Esophagus squamous epithelium (tissue), 4 donors: ENCODE measurements around the gene MYH10.

Experiments used
- POLR2A ChIP-seq, 4 donors: fragments of 450-650 bp; IDR thresholded peaks; one replicate each; pipeline ENCODE4 v1.6.1; 2017; ENCODE audit warnings: antibody characterized with exemption in 4 of 4, mild to moderate bottlenecking in 4 of 4, moderate library complexity in 3 of 4
- TF ChIP-seq, protein P1 (sequence below), 6 experiments: fragments of 450-650 bp in 4 of 6; fragments of 200-600 bp in 2 of 6; sonication (generic) in 2 of 6; IDR thresholded peaks; one replicate each; pipeline ENCODE4 v1.5.1; 2016 to 2019; ENCODE audit warnings: antibody characterized with exemption in 6 of 6, mild to moderate bottlenecking in 4 of 6, moderate library complexity in 4 of 6

DNA sequence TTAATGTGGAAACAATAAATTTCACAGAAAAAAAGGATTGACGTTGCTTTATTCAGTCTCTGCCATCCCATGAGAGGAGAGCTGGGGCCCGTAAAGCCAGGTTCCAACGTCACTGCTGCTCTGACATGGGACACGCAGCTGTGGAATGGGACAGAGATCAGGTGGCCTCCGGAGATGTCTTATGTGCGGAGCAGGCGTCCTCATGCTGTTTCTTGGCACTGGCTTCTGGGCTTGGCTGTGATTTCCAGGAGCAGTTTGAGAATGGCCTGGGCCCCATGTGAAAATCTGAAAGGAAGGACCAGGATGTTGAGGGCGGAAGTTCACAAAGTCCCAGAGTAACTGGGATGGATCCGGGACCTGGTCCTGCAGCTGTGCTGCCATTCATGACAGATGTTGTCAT is 162.4 kb downstream of the MYH10 start:
- TF ChIP-seq, protein P1, sequence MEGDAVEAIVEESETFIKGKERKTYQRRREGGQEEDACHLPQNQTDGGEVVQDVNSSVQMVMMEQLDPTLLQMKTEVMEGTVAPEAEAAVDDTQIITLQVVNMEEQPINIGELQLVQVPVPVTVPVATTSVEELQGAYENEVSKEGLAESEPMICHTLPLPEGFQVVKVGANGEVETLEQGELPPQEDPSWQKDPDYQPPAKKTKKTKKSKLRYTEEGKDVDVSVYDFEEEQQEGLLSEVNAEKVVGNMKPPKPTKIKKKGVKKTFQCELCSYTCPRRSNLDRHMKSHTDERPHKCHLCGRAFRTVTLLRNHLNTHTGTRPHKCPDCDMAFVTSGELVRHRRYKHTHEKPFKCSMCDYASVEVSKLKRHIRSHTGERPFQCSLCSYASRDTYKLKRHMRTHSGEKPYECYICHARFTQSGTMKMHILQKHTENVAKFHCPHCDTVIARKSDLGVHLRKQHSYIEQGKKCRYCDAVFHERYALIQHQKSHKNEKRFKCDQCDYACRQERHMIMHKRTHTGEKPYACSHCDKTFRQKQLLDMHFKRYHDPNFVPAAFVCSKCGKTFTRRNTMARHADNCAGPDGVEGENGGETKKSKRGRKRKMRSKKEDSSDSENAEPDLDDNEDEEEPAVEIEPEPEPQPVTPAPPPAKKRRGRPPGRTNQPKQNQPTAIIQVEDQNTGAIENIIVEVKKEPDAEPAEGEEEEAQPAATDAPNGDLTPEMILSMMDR (IDR thresholded peaks at IDR 0.05): no peak
- no peak for TF ChIP-seq POLR2A (IDR thresholded peaks at IDR 0.05)
